ENCODE results near the gene FUNDC2.

FUNDC2 gene, protein sequence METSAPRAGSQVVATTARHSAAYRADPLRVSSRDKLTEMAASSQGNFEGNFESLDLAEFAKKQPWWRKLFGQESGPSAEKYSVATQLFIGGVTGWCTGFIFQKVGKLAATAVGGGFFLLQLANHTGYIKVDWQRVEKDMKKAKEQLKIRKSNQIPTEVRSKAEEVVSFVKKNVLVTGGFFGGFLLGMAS

DNA sequence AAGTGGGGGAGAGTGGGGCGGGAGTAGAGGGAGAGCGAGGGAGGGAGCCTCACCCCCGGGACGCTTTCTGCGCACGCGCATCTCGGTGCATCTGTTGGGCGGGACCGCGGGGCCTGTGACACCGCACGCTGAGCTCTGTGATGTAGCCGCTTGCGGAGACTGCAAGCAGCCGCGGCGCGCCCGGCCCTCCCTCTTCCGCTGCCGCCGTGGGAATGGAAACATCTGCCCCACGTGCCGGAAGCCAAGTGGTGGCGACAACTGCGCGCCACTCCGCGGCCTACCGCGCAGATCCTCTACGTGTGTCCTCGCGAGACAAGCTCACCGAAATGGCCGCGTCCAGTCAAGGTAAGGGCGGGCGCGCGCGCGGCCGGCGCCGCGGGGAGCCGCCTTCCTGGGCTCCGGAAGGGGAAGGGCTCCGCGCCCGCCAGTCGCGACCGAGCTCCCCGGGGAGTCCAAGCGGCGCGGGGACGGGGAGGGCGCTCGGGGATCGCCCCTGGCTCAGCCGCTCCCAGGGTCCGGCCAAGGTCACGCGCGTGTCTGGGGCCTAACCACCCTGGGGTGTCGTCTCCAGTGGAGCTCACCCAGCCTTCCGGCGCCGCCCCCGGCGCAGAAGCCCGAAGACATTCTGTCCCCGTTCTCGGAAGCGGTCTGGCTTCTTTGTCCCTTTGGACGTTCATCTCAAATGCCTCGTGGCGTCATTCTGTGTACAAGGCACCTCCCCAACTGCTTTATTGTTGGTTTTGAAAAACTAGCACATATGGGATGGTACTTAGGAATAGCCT, at the start of gene FUNDC2:
Gene FUNDC2, plus strand, starts transcription at position 118 of the 782 bp plus-strand sequence. Its CDS starts 95 bp downstream, at position 213.
- peak; percentile 73 for DNase-seq (ENCODE audit: low read depth)
- TF ChIP-seq, protein P1, sequence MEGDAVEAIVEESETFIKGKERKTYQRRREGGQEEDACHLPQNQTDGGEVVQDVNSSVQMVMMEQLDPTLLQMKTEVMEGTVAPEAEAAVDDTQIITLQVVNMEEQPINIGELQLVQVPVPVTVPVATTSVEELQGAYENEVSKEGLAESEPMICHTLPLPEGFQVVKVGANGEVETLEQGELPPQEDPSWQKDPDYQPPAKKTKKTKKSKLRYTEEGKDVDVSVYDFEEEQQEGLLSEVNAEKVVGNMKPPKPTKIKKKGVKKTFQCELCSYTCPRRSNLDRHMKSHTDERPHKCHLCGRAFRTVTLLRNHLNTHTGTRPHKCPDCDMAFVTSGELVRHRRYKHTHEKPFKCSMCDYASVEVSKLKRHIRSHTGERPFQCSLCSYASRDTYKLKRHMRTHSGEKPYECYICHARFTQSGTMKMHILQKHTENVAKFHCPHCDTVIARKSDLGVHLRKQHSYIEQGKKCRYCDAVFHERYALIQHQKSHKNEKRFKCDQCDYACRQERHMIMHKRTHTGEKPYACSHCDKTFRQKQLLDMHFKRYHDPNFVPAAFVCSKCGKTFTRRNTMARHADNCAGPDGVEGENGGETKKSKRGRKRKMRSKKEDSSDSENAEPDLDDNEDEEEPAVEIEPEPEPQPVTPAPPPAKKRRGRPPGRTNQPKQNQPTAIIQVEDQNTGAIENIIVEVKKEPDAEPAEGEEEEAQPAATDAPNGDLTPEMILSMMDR (IDR thresholded peaks at IDR 0.05; ENCODE audit: control insufficient read depth, insufficient read depth, low read depth, low read length, missing control alignments), result no peak
- peak within 1 kb of the TSS; percentile 63 for H3K4me3 ChIP-seq (ENCODE audit: control insufficient read depth, low read depth, low read length)

GRCh38 chrX:154979629-154980028, 47.0 kb upstream of the FUNDC2 start:
- DNase-seq (ENCODE audit: low read depth), result no peak
- TF ChIP-seq, protein P1 (IDR thresholded peaks at IDR 0.05; ENCODE audit: control insufficient read depth, insufficient read depth, low read depth, low read length, missing control alignments), result no peak
- no peak overlapping the region for H3K4me3 ChIP-seq (ENCODE audit: control insufficient read depth, low read depth, low read length)

DNA sequence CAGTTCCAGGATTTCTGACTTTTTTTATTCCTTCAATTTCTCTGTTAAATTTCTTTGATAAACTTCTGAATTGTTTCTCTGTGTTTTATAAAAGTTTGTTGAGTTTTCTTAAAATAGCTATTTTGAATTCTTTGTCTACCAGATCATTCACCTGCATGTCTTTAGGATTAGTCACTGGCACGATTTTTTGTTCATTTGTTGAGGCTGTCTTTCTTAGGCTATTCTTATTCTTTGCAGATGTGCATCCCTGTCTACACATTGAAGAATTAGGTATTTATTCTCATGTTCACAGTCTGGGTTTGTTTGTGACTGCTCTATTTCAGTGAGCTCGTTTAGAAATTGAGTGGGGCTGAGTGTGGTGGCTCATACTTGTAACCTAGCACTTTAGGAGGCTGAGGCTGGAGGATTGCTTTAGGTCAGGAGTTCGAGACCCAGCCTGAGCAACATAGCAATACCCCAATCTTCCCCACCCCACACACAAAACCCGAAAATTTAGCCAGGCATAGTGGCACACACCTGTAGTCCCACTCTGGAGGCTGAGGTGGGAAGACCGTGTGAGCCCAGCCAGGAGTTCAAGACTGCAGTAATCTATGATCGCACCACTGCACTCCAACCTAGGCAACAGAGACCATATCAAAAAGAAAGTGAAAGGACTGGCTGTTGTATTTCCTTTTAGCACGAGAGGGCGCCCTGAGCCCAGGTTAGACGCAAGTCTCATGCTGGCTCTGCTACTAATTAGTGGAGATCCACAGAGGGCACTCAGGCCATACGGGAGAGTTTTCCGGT, 46.1 kb upstream of the FUNDC2 start:
- TF ChIP-seq, protein P1 (IDR thresholded peaks at IDR 0.05; ENCODE audit: control insufficient read depth, insufficient read depth, low read depth, low read length, missing control alignments), result peak; percentile 63
- H3K4me3 ChIP-seq (ENCODE audit: control insufficient read depth, low read depth, low read length), result peak overlapping the region; percentile 45

DNA sequence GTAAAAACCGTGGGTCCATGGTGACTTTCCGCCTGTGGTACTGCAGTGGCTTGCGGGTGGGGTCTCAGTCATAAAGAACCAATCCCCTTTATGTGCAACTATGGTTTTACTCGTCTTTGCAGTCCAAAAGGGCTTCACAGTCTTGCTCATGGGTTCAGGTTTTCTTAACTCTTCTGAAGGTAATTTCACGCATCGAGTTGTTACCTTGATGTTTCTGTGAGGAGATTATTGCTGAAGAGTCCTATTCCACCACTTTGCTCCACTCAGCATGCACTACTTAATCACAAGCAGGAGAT, 45.6 kb upstream of the FUNDC2 start:
- no peak overlapping the region for H3K4me3 ChIP-seq (ENCODE audit: control insufficient read depth, low read depth, low read length)
- TF ChIP-seq, protein P1 (IDR thresholded peaks at IDR 0.05; ENCODE audit: control insufficient read depth, insufficient read depth, low read depth, low read length, missing control alignments), result no peak

More for the DNA sequence above, 46.1 kb upstream of the FUNDC2 start:
- DNase-seq (ENCODE audit: low read depth), result peak; percentile 4

DNA sequence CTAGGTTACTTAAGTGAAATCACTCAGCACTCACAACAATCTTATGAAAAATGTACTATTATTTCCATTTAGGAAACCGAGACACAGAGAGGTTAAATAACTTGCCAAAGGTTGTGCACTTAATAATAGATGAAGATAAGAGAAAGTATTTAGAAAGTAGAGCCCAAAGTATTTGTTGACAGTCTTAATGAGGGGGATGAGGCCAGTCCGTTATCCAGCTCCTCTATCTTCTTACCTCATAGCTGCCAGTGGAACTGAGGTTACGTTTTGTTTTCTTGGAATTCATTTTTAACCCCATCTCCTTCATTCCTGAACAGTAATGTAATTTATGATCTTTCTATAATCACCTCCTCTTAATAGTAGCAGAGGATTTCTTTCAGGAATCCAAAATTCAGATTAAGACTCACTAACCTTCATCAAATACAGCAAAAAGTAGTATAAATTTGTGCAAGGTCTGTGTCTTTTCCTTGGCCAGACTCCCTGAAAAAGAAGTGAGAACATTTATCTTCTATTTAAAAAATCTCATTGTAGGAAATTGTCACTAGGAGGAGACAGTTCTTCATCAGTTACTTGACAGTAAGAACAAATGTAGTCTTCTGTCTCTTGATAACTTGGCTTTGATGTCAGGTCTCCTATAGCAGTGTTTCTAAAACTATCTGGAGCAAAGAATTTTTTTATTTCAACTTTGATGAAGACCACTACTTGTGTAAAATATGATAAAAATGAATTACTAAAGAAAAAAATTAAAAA, 39.6 kb upstream of the FUNDC2 start:
- H3K4me3 ChIP-seq (ENCODE audit: control insufficient read depth, low read depth, low read length), result no peak overlapping the region
- no peak for DNase-seq (ENCODE audit: low read depth)
- TF ChIP-seq, protein P1 (IDR thresholded peaks at IDR 0.05; ENCODE audit: control insufficient read depth, insufficient read depth, low read depth, low read length, missing control alignments), result no peak

More for the DNA sequence above, 45.6 kb upstream of the FUNDC2 start:
- DNase-seq (ENCODE audit: low read depth), result no peak

- TF ChIP-seq, protein P1 (IDR thresholded peaks at IDR 0.05; ENCODE audit: control insufficient read depth, insufficient read depth, low read depth, low read length, missing control alignments), result no peak
- DNase-seq (ENCODE audit: low read depth), result no peak
- no peak overlapping the region for H3K4me3 ChIP-seq (ENCODE audit: control insufficient read depth, low read depth, low read length)
Measured at GRCh38 chrX:154987940-154988339, 38.7 kb upstream of the FUNDC2 start.
